ENCODE results near the gene MAP3K5.
"Not testable (repeated sequence)": the region's sequence is repeated elsewhere in the genome, so short reads cannot be mapped to it uniquely, and the experiment has no call there.

MAP3K5 gene

DNA sequence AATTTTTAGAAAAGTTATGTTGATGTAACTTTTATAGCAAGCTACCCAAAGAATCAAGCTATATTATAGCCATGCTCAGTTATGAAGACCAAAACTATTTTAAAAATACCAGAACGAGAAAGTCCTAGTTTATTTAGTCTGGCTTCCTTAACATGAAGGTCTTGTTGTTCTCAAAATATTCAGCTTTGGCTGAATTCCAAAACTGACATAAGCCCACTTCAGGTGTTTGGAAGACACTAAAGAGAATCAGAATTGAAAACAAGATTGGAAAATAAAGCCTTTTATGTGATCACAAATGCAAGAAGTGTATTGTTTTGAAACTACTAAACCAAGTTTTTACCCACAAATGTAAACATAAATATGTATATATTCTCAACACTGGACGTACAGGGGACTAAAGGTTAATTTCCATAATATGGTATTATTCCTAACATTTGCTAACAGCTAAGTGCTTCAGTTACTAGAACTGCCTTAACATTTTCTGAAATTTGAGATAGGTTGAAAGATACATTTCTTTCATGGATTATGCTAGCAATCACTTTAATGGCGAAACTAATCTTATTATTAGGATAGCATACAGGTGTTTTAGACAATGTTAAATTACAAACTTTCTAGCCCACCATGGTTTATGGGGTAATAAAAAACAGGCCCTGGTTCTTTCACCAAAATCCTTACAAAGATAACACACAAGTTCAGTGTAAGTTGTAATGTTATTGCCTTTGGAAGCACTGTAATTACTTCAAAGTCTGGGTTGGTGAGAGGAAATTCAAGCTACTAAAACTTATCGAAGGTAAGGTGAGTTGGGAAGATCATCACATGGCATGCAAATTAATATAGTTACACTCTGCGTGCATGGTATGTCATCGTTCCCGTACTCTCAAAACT, 1.6 kb downstream of the MAP3K5 start:
- no peak for DNase-seq

- DNase-seq, result not testable (repeated sequence)
Observed at GRCh38 chr6:136789440-136789839, 2.8 kb downstream of the MAP3K5 start.

DNA sequence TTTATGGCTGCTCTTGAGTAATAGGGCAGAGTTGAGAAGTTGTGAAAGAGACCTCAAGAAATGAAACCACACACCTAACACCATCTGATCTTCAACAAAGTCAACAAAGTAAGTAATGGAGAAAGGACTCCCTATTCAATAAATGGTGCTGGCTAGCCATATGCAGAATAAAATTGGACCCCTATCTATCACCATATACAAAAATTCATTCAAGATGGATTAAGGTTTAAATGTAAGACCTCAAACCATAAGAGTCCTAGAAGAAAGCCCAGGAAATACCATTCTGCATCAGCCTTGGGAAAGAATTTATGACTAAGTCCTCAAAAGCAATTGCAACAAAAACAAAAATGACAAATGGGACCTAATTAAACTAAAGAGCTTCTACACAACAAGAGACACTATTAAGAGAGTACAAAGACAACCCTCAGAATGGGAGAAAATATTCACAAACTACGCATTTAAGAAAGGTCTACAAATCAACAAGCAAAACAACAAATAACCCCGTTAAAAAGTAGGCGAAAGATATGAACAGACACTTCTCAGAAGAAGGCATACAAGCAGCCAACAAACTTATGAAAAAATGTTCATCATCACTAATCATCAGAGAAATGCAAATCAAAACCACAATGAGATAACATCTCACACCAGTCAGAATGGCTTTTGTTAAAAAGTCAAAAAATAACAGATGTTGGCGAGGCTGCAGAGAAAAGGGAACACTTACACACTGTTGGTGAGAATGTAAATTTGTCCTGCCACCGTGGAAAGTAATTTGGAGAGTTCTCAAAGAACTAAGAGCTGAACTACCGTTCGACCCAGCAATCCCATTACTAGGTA, 4.0 kb downstream of the MAP3K5 start:
- DNase-seq, result no peak

- no peak for DNase-seq
Observed at GRCh38 chr6:136787726-136788068, 4.6 kb downstream of the MAP3K5 start.

DNA sequence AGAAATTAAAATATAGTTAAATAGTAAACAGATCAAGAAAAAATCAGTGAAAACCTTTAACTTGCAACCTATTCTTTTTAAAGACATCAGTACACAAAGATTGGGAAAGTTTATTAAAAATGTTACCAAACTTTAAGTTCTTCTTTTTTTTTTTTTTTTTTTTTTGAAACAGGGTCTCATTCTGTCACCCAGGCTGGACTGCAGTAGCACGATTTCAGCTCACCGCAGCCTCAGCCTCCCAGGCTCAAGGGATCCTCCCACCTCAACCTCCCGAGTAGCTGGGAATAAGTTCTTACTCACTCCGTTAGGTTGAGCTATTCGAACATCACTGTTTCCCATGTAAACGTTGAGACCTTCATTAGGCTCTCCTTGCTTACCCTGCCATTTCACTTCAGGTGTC, 5.6 kb downstream of the MAP3K5 start:
- no peak for DNase-seq

GRCh38 chr6:136784910-136785746, 7.1 kb downstream of the MAP3K5 start:
- peak; percentile 29 for DNase-seq

DNA sequence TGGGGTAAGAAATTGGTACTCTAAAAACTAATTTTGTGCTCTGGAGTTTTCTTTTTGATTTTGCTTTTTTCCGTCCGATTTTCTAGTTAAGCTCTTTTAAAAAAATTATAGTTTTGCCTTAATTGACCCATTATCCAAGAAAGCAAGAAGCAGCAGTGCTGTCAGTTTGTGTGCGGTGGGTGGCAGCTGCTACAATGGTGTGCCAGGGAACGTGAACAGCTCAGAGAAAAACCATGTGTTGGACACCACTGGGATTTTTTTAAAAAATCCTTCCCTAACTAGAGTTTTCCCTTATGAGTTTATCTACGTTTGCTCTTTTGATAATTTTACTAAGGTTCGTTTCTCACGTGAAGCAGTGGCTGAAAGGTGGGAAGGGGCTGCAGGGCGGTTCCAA, 8.0 kb downstream of the MAP3K5 start:
- DNase-seq, result no peak

DNA sequence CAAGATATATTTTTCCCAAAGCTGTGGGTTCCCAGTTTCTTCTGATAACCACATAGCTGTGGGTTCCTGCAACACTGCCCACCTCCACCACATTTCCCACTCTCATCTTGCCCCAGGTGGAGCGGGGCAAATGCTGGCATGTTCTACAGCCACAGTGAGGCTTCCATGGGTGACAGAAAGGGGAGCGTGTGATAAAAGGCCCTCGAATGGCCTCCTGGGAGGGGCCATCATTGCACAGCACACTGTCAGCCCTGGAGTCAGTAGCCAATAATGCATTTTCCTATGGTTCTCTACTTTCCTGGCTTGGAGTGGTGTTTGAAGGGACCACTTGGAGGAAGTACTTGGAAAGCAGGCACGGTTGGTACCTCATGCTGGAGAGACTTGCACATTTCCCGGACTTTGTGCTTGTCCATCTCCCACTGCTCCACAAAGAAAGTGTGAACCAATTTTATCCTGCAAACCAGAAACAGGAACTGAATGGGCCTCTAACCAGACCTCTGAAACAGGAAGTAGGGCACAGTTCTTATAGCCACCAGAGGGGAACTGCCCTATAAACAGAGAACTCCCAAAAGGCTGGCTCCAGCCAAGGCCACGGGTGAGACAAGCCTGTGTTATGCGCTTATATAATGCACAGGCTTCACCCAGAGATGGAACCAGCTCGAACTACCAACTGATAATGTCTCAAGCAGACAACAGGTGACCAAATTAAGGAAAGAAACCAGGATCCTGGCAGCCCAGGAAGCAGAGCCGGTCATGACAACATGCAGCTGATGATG, 8.6 kb downstream of the MAP3K5 start:
- no peak for DNase-seq

DNA sequence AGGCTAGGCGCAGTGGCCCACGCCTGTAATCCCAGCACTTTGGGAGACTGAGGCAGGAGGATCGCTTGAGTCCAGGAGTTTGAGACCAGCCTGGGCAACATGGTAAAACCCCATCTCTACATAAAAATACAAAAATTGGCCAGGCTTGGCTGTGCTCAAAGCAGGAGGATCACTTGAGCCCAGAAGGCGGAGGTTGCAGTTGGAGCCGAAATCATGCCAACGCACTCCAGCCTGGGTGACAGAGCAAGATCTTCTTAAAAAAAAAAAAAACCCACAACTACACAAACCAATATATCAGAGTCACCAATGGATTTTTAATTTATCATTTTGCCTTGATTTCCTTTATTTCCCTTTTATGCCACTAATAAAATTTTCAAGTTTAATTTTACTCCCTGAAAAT, 9.3 kb downstream of the MAP3K5 start:
- DNase-seq, result no peak

DNA sequence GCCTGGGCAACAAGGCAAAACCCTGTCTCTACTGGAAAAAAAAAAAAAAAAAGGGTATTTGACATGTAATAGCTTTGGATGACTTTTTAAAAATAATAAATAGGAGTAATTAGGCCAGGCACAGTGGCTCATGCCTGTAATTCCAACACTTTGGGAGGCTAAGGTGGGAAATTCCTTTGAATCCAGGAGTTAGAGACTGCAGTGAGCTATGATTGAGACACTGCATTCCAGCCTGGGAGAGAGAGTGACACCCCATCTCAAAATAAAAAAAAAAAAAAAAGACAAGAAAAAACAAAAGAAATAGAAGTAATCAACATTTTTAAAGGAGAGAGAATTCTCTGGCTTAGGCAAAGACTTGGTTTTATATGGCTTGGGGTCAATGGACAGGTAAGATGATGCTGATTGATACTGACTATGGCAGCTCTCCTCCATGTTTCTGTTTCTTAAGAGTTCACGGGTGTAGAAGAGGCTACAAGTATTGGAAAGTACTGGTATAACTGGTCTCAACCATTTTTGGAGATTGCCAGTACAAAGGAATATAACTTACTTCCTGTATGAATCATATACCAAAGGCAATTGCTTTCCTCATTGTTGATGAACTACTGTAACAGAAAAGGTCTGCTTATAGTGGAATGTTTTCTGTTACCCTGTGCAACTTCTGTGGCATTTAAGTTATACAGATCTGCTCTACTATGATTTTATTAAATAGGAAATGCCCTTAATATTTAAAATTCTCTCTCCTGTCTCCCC, 10.1 kb downstream of the MAP3K5 start:
- DNase-seq, result no peak

DNA sequence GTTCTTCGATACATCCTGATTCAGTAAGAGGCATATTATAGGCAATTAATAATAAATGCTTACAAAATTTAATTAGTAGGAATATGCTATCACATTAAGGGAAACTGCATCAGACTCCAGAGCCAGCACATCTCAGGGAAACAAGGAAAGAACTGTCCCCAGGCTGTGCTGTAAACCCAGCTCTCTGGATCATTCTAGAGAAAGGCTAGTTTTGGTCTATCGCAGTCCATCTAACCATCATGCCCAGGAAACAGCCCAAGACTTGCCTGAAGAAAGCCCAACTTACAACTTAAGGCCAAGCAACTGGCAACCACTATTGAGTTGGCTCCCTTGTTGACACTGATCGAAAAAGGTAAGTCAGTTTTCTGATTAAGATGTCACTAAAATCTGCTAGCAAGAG, 11.3 kb downstream of the MAP3K5 start:
- DNase-seq, result no peak

DNA sequence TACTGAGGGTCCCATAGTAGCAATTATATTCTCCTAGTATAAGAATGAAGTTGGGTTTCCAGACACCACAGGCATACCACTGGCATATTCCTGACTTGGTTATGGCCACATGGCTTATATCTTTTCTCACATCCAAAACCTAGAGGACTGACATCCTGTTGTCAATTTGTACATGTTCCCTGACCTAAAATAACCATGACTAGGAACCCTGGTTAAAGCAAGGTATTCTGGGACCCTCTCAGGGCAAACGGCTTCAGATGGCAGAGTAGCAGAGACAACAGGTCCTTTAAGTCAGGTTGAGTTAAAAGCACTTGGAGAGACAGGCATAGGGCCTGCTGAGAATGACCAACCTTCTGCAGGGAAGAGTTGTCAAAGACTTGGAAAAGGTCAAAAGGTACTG, 12.6 kb downstream of the MAP3K5 start:
- no peak for DNase-seq

DNA sequence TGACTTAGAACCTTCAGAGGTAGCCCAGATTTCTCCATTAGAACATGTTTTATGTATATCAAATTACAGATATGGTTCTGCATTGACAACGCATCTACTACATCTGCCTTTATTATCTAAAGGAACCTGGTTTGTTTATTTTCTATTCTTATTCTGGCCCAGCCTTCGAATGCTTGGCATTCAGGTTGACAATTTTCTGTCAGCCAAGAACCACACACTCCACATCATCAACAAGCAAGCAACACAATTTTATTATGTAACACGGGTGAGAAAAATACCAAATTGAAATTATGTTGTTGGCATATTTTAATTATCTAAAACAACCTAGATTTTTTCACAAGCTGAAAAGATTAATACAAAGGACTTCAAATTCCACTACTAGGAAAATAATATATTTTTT, 14.6 kb downstream of the MAP3K5 start:
- no peak for DNase-seq

GRCh38 chr6:136775548-136775947, 16.7 kb downstream of the MAP3K5 start:
- DNase-seq, result no peak

DNA sequence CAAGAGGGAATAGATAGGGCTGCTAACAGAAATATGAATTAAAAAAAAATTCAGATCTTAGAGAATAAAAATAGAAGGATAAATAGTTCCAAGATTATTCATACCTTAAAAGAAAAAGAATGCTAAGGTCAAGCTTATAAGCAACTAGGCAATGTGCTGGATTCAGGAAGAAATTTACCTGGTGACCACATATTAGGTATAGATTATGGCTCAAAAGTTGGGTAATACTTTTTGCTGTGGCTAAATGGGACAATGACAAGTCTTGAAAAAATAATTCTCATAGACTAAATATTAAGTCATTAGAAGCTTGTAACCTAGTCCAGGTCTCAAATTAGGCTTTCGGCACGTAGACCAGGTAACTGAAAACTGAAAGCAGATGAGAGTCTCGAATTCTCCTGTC, 17.2 kb downstream of the MAP3K5 start:
- no peak for DNase-seq

DNA sequence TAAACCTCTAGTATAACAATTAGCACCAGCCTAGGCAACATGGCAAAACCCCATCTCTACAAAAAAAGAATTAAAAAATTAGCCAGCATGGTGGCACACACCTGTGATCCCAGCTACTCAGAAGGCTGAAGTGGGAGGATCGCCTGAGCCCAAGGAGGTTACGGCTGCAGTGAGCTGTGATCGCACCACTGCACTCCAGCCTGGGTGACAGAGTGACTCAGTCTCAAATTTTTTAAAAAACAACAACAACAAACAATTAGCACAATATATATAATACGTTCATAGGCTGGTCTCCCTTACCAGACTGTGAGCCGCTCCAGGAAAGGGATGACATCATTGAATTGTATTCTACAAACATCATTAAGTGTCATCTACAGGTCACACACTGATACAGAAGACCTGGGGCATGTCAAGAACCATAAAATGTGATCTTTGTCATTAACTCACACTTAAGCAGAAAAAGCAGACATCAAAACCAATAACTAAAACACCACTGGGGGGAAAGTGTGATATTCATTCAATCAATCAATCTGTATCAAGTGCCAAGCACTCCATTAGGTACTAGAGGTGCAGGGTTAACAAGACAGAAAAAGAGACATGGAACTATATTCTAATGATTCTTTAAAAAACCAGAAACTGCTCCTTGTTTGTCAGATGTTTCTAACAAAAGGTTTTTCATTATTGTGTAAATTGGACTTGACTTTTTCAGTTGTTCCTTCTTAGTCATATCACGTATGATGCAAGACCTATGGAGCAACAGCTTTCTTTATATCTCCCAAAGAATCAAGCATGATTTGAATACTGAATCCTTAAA, 17.8 kb downstream of the MAP3K5 start:
- DNase-seq, result no peak

DNA sequence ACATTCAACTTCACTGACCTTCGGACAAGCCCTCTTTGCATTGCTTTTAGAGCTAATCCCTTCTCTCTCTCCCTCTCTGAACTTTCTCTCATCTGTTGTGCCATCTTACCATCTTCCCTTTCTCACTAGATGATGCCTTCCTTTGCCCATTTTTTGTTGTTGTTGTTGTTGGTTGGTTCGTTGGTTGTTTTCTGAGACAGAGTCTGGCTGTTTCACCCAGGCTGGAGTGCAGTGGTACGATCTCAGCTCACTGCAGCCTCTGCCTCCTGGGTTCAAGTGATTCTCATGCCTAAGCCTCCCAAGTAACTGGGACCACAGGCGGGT, 18.8 kb downstream of the MAP3K5 start:
- DNase-seq, result no peak

DNA sequence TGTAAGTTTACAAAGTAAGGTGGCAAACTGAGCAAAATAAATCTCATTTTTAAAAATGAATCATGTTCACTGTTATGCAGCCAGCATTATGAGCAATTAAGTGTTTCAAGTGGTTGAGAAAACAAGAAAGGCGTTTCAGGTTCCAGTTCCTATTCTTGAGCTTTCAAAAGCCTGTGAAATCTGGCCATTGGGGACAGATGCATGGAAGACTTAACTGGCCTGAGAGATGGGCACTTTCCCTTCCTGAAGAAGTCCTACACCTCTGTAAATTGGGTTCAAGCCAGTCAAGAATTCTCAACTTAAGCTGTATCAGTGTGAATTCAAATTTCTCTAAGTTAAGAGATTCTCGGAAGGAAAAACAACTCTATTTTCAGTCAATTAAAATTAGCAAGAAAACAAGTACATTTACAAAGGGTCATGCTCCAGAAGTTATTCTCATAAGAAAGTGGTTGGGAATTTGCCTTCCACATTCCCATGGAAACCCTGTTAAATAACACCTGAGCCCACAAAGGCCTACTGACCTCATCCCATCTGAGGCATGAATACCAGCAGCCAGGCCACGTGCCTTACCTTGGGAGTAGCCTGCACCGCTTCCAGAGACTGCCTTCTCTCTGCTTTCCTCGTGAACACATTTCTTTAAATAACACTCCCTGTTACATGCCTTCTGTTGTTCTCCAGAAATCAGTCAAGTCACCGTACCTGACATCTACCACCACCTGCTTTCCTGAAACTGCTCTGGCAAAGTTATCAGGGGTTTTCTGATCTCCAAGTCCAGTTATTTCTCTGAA, 19.4 kb downstream of the MAP3K5 start:
- no peak for DNase-seq

DNA sequence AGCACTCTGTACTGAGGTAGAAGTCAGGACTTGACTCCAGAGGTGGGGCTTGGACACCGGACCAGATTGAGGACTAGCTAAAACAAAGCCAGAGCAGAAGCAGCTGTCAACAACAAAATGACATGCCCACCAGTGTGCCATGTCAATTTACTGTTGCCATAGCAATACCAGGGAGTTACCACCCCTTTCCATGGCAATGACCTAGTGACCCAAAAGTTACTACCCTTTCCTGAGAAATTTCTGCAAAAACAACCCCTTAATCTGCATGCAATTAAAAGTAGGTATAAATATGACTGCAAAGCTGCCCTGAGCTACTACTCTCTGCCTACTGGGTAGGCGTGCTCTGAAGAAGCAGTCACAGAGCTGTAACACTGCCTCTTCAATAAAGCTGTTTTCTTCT, 21.0 kb downstream of the MAP3K5 start:
- no peak for DNase-seq

- no peak for DNase-seq
Observed at GRCh38 chr6:136769759-136770158, 22.5 kb downstream of the MAP3K5 start.
